GM06990 (cell line): ENCODE measurements around the gene MYO9A.

Source experiments
- DNase-seq: peaks from one replicate; pipeline ENCODE4 v3.0.0-alpha.2; 2011; ENCODE audit not compliant: insufficient read length; ENCODE audit errors: extremely low read depth
- H3K27me3 ChIP-seq: replicated peaks from 2 replicates; pipeline ENCODE4 v1.6.0; 2011; ENCODE audit warnings: low read length; ENCODE audit not compliant: control insufficient read depth, insufficient read depth
- H3K36me3 ChIP-seq: 2 replicates; pipeline ENCODE4 v1.5.1; 2011; ENCODE audit warnings: low read length; ENCODE audit not compliant: control insufficient read depth, insufficient read depth
- H3K4me3 ChIP-seq: replicated peaks from 2 replicates; pipeline ENCODE4 v1.5.1; 2011; ENCODE audit warnings: low read depth, mild to moderate bottlenecking, control low read depth, low read length
- CTCF ChIP-seq: IDR thresholded peaks from 2 replicates; pipeline ENCODE4 v1.5.1; 2011; ENCODE audit warnings: low read length, control low read depth, mild to moderate bottlenecking, inconsistent platforms; ENCODE audit not compliant: insufficient read depth, poor library complexity, severe bottlenecking

The MYO9A gene

GRCh38 chr15:72135719-72136118 lies 17.8 kb upstream of the MYO9A start:
- Histone ChIP-seq H3K4me3 (no peak overlapping the region), H3K36me3 (no peaks in the 10 kb centered on the region), H3K27me3 (no peaks in the 10 kb centered on the region)
- no peak for DNase-seq
- TF ChIP-seq CTCF: no peak

- TF ChIP-seq CTCF: no peak
- no peaks in the 10 kb centered on the region for H3K36me3 ChIP-seq
These were observed 15.3 kb upstream of the MYO9A start for GRCh38 chr15:72133211-72133610.

GRCh38 chr15:72131922-72132321 lies 14.0 kb upstream of the MYO9A start:
- Histone ChIP-seq H3K4me3 (no peak overlapping the region), H3K36me3 (no peaks in the 10 kb centered on the region), H3K27me3 (no peaks in the 10 kb centered on the region)
- DNase-seq: no peak
- no peak for TF ChIP-seq CTCF

More at GRCh38 chr15:72133211-72133610, 15.3 kb upstream of the MYO9A start:
- Histone ChIP-seq H3K27me3 (no peaks in the 10 kb centered on the region), H3K4me3 (no peak overlapping the region)
- DNase-seq: no peak

GRCh38 chr15:72130272-72130671 lies 12.3 kb upstream of the MYO9A start:
- Histone ChIP-seq H3K27me3 (no peaks in the 10 kb centered on the region), H3K36me3 (no peaks in the 10 kb centered on the region), H3K4me3 (no peak overlapping the region)
- TF ChIP-seq CTCF: no peak
- no peak for DNase-seq

- no peaks in the 10 kb centered on the region for H3K27me3 ChIP-seq
- H3K4me3 ChIP-seq: no peak overlapping the region
- no peak for DNase-seq
- no peak for TF ChIP-seq CTCF
- H3K36me3 ChIP-seq: no peaks in the 10 kb centered on the region
These were observed 10.4 kb upstream of the MYO9A start for GRCh38 chr15:72128359-72128758.

GRCh38 chr15:72127724-72128322 lies 9.9 kb upstream of the MYO9A start:
- no peak for DNase-seq
- Histone ChIP-seq H3K27me3 (no peaks in the 10 kb centered on the region), H3K4me3 (no peak overlapping the region), H3K36me3 (no peaks in the 10 kb centered on the region)
- TF ChIP-seq CTCF: no peak
